SIG-M5 treated with dmso at 0.1 percent for 504 hours (cell line): Measurements from ENCODE around the gene PRELP.

ENCODE experiments used
- DNase-seq: peaks from one replicate; lab custom pipeline; 2025; ENCODE audit not compliant: unreplicated experiment; lab: John Stamatoyannopoulos, UW

The PRELP gene

DNA sequence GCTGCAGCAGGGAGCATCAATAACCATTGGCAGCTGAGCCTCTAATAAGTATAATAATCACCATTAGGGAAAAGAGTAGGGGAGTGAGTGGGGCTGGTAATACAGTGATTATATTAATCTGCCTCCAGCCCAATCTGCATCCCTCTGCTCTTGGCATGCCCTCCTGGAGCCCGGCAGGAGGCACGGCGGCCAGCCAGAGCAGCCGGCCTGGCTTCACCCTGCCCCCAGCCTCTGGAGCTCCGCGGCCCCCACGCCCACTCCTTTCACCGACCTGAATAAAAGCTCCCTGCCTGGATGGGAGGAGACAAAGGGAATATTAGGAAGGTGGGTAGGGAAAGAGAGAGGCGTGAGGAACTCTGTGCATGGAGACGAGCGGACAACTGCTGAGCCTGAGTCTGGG lies 46.6 kb downstream of the PRELP start:
- no peak for DNase-seq

DNA sequence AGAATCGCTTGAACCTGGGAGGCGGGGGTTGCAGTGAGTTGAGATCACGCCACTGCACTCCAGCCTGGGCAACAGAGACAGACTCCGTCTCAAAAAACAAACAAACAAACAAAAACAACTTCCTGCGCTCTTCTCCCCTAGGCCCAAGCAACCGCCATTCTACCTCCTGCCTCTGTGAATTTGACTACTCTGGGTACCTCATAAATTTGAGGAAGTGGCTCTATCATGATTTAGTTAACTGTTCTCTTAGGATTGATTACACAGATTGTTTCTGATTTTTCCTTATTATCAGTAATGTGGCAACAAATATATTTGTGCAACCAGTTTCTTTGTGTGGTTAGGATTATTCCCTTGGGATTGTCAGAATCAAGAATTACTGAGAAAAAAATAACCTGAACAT lies 48.1 kb downstream of the PRELP start:
- no peak for DNase-seq

DNA sequence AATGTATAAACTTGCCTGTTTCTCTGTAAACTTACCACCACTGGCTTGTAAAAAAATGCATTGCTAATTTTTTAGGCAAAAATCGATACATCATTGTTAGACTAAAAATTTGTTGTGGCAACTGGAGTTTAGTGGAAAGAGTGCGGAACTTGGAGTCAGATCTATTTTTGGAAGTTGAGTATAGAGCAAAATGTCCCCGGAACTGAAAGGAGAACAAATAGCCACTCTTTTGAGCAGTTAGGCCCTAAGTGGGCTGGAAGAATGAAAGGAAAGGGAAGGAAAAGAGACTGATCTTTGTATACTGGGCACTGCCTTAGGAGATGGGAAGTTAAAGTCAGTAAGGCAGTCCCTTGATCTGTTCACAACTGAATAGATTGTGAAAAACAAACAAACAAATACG lies 48.5 kb downstream of the PRELP start:
- DNase-seq: no peak

DNA sequence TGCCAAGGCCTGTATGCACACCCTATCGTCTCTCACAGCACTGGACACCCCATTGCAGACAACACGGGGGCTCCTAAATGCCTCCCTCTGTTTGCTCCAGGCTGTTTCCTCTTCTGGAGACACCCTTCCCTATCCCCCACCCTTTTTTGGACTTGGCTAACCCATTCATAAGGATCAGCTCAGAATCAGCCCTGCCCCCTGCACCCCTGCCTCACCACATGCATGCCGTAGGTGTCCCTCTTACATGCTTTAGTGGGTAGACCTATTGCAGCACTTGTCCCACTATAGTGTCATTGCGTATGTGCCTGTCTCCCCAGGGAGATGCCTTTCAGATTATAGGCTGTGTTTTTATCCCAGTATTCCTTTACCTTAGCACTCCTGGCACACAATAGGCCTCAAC lies 49.2 kb downstream of the PRELP start:
- no peak for DNase-seq

DNA sequence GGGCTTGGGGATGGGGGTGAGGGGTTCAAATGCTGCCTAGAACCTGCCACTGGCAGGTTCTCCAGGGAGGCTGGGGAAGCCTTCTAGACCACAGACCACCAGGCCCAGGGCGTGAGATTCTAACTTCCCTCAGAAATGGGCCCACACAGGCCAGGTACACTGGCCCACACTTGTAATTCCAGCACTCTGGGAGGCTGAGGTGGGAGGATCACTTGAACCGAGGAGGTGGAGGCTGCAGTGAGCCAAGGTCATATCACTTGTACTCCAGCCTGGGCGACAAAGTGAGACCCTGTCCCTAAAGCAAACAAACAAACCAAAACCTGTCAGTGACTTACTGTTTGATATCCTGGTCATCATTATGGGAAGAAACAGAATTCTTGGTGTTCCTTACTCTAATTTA lies 50.1 kb downstream of the PRELP start:
- DNase-seq: no peak

DNA sequence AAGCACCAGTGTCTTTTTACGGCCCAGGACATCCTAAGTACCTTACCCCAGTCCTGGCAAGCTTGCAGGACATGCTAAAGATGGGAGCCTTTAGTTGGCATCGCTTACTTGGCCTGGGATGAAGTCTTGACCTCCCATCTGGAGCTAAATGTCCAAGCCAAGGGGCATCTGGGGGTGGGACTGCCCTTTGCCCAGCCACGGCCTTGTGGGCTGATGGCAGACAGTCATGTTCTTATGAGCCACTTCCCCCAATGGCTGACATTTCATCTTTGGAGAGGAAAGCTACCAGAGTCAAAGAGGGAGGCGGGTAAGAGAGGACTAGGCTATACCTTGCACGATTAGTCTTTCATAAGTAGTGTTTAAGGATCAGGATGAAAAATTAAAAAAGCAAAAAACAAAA lies 50.5 kb downstream of the PRELP start:
- no peak for DNase-seq

DNA sequence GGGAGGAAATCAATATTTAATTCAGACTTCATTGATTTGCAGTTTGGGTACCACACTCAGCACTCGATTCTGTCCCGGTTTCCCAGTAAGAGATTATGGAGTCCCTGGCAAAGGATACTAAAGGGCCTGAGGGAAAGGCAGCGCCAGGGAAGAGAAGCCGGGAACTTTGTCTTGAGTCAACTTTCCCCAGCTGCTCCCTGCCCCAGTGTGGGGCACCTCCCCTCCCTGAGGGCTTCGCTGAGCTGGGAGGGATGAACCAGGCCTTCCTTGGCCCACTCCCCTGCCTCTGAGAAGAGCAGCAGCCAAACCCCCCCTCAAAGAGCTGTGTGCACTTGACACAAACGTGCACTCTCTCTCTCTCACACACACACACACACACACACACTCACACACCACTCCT lies 51.0 kb downstream of the PRELP start:
- DNase-seq: no peak

DNA sequence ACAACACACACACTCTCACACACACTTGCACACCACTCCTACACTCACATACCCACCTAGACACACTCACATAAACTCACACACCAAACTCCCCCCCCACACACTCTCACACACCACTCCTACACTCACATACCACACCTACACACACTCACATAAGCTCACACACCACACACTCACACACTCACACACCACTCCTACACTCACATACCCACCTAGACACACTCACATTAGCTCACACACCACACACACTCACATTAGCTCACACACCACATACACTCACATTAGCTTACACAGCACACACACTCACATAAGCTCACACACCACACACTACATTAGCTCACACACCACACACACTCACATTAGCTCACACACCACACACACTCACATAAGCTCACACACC lies 51.4 kb downstream of the PRELP start:
- no peak for DNase-seq

DNA sequence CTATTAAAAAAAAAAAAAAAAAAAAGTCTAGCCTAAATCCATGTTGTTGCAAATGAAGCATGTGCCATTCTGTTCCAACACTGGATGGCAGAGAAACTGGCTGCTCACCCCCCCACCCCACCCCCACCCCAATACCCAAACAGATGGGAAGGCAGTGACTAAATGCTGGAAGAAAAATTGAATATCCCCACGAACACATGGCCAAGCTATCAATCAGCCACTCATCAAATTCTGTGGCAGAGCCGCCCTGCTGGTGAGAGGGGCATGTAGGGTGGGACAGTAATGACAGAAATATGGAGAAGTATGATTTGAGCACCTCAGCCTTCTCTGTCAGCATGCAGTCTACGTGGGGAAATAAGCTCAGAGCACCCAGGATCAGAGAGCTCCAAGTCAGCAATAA lies 52.5 kb downstream of the PRELP start:
- DNase-seq: no peak

DNA sequence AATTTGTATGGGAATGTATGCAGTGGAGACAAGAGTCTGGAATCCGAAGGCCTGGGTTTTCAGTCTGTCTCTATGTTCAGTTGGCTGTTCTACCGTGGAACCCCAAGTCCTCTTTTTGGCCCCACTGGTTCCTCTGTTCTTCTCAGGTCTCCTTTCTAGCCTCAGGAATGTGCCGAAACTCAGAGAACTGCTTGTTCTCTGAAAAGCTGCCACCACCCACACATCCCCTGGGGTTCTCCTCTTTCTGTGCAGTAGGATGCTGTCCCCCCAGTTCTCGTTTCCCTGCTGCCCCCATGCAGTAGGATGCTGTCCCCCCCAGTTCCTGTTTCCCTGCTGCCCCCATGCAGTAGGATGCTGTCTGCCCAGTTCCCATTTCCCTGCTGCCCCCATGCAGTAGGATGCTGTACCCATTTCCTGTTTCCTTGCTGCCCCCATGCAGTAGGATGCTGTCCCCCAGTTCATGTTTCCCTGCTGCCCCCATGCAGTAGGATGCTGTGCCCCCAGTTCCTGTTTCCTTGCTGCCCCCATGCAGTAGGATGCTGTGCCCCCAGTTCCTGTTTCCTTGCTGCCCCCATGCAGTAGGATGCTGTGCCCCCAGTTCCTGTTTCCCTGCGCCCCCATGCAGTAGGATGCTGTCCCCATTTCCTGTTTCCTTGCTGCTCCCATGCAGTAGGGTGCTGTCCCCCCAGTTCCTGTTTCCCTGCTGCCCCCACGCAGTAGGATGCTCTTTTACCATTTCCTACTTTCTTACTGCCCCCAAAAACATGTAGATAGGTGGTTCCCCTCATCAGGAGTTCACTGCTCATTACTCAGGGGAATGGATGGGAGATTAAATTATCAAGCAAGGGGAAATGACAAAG lies 53.6 kb downstream of the PRELP start:
- peak; percentile 42 for DNase-seq

DNA sequence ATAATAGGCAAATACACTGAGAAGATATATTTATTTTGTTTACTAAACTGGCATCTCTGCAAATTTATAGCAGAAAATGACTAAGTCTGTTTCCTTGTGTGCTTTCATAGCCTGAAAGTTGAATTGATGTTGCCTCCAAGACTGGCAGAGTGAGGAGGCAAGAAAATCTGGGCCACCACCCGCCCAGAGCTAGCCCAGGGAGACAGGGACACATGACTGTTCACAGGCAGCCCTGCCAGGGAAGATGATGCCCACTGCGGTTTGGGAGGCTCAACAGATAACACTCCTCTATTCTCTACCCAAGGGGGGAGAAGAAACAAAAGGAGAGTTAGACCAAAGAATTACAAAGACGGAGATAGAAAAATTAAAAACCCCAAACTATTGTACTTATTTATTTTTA lies 55.5 kb downstream of the PRELP start:
- DNase-seq: no peak

DNA sequence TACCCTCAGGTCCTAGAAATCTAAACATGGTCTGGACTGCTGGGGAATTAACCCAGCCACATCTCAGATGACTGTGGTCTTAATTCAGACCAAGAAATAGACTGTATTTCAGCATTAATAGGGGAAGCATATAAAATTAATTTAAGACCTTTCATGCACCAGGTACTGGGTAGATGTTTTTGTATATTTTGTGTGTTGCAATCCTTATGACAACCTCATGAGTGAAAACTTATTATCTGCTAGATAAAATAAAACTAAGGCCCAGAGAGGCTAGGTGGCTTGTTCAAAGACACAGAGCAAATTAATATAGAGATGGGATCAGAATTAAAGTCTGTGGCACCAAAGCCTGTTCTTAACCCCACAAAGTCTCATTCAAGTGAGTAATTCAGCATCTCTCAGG lies 58.4 kb downstream of the PRELP start:
- DNase-seq: no peak

DNA sequence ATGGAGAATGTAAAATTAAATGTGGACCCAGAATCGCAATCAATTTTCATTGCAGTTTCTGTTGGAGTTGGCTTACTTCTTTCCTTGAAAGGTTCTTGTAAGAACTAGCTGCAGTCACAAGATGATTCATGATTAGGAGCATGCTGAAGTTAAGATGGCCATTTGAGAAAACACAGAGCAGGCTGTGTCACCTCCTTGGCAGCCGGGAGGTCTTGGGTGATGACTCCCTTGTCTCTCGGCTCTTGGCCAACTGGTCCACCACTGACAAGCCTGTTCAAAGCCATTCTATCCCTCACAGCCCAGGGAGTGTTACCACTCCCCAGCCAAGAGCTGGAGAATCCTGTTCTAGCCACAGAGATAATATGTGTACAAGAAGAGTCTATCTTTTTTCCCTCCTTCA lies 58.9 kb downstream of the PRELP start:
- no peak for DNase-seq

DNA sequence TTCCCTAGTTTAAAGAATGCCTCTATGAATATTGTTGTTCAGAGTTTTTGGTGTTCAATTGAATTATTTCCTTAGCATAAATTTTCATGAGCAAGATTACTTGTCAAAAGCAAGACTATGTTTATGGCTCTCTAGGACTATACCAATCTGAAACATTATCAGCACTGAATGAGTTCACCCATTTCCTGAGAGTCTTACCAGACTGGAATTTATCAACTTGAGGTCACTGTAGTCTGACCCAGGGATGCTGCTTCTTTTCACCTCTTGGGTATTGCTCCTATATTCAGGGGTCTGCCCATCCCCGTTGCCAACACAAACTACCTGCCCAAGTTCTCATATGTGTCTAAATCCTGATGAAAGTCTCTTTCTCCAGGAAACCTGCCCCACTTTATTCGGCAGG lies 61.0 kb downstream of the PRELP start:
- no peak for DNase-seq

DNA sequence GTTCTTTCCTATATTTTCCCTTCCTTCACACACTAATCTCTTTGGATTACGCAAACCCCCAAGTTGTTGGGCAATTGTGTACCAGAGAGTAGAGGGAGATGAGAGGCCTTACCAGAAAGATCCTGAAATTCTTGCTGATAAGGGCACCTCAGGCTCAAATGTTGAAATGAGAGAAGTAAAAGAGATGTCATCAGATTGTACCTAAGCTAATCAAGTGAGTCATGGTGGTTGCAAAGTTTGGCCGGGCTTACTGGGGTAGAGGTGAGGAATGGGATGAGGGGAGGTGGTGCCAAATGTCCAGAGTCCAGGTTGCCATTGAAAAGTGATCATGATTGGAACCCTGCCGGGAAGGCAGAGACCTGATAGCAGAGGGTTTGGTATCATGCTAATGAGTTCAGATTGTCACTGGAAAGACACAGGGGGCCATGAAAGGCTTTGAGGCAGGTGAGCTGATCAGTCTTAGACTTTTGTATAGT lies 61.4 kb downstream of the PRELP start:
- peak; percentile 57 for DNase-seq

DNA sequence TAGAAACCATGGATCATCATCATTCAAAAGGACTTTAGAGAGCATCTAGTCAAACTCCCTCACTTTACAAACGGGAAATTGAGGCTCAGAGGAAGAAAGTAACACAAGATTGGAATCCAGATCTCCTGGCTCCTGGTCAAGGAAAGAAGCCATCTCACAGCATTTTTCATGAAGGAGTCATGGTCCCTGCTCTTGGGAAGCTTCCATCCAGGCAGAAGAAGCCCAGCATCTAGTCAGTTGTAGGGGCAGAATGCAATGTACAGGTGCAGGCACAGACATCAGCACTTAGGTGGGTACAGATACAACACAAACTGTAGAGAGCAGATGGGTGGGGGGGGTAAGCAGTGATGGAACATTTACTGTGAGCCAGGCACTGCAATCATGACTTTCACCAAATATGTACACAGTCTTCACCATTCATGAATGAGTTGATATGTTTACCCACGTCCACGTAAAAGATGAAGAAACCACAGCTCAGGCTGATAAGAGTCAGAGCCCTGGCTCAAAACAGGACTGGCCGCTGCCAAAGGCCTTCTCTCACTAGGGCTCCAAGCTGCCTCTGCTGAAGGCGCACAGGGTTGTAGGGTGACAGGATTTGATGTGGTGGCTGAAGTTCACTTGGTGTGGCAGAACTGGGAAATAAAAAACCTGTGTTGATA lies 62.3 kb downstream of the PRELP start:
- DNase-seq: no peak

DNA sequence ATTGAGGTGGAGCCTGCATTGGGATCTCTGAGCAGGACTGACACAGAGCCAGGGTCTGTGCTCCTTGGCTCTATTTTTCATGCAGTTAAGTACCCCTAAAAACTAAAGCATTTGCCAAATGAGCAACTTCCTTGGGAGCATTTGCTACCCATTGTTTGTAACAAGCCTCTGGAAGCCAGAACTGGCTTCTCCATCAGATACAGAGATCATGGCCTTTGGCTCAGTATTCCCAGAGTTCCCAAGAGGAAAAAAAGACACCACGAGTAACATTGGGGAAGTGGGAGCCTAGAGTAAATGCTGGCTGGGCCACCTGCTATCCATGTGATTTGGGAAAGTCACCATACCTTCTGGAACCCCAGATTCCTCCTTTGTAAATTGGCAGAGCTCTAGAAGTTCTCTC lies 63.1 kb downstream of the PRELP start:
- no peak for DNase-seq

DNA sequence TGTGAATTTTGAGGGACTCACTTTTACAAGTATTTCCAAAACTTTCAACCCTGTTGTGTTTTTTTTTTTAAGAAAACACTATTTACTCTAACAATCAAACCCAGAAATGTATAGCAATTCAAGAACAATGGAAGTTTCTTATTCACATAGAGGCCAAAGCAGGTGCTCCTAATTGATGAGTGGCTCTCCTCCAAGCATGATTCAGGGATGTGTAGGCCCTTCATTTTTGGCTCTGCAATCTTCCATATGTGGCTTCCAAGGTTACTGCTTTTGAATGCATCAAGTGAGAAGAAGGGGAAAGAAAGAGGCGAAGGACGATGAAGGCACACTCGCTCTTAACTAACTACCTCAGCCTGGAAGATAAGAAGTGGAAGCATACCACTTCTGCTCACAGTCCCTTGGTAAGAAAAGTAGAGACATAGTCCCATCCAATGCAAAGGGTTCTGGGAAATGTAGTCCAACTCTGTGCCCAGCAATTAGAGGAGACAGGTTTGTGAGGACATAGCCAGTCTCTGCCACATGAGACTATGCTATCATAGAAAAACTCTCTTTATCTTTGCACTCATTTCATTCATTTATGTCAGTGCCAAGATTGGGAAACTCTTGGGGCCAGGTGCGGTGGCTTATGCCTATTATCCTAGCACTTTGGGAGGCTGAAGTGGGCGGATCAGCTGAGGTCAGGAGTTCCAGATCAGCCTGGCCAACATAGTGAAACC lies 64.4 kb downstream of the PRELP start:
- peak; percentile 19 for DNase-seq
